Dendritic cell treated with granulocyte-macrophage colony-stimulating factor and Interleukin-4, amounts not matched to agents 40 ng/mL and 50 ng/mL, for 4 days (primary cell): ENCODE data around the gene OR9I1.

Source experiments
- H3K27ac Mint-ChIP-seq: one replicate; pipeline ENCODE4 v1.8.0; 2022; ENCODE audit warnings: mild to moderate bottlenecking, mixed read lengths
- H3K27me3 Mint-ChIP-seq: one replicate; pipeline ENCODE4 v1.8.0; 2022; ENCODE audit warnings: mild to moderate bottlenecking, mixed read lengths
- H3K36me3 Mint-ChIP-seq: one replicate; pipeline ENCODE4 v1.8.0; 2022; ENCODE audit warnings: low read depth, mixed read lengths
- H3K4me1 Mint-ChIP-seq: one replicate; pipeline ENCODE4 v1.8.0; 2022; ENCODE audit warnings: low read depth, mixed read lengths
- H3K4me3 Mint-ChIP-seq: one replicate; pipeline ENCODE4 v1.8.0; 2022; ENCODE audit warnings: mild to moderate bottlenecking, moderate library complexity, mixed read lengths
- H3K9me3 Mint-ChIP-seq: one replicate; pipeline ENCODE4 v1.8.0; 2022; ENCODE audit warnings: mixed read lengths
- intact Hi-C: fragments of 100-400 bp; cut with micrococcal nuclease; formaldehyde crosslinking; loops from one replicate; pipeline ENCODE4 v1.15.0; 2022

OR9I1 gene

DNA sequence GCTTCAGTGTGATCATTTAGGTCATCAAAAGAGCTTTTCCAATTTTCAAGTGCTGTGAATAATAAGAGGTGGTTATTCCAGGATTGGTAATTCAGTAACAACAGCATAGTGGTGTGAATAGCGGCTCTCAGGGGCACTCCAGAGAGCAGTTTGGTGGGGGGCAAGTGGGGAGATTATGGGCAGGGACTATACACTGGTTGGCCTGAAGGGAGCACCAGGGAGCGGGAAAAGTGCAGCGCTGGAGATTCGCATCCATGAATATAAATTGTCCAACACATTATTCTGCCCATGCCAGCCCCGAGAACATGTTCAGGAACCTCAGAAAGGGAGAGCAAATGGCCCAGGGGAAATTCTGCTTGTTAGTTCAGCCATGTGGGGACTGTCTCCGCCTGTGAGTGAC lies 56.7 kb downstream of the OR9I1 start:
- Mint-ChIP-seq H3K27me3 (no peaks in the 10 kb centered on the region), H3K36me3 (no peaks in the 10 kb centered on the region), H3K4me1 (no peaks in the 10 kb centered on the region), H3K27ac (no peak overlapping the region), H3K9me3 (no peaks in the 10 kb centered on the region), H3K4me3 (no peak overlapping the region)
- intact Hi-C loops = no loop called here

DNA sequence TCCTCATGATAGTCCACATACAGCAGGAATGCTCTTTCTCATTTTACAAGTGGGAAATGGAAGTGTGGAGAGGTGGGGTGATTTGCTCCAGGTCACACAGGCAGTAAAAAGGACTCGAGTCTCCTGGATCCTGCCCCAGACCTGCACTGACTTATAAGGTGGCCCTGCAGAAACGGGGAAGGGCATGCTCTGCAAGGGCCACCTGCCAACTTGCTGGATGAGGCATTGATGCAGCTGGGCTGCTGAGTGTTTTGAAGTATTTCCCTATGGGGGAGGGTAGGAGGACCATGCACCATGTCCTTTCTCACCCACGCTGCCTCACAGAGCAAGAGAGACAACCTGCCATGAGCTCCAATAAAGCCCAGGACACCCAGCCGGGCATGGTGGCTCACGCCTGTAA lies 57.6 kb downstream of the OR9I1 start:
- Mint-ChIP-seq H3K4me3 (no peak overlapping the region), H3K36me3 (no peaks in the 10 kb centered on the region), H3K27me3 (no peaks in the 10 kb centered on the region), H3K27ac (no peak overlapping the region), H3K9me3 (no peaks in the 10 kb centered on the region), H3K4me1 (no peaks in the 10 kb centered on the region)
- intact Hi-C loops = no loop called here
